HG03064 (cell line): ENCODE results near the gene TMEM255B.
"Not testable (repeated sequence)": the region's sequence is repeated elsewhere in the genome, so short reads cannot be mapped to it uniquely, and the experiment has no call there.

Experiments used
- ATAC-seq: cut with Tn5 transposase; IDR thresholded peaks from one replicate; pipeline ENCODE4 v1.9.1; 2021; ENCODE audit warnings: low read depth; ENCODE audit not compliant: unreplicated experiment

Gene TMEM255B

DNA sequence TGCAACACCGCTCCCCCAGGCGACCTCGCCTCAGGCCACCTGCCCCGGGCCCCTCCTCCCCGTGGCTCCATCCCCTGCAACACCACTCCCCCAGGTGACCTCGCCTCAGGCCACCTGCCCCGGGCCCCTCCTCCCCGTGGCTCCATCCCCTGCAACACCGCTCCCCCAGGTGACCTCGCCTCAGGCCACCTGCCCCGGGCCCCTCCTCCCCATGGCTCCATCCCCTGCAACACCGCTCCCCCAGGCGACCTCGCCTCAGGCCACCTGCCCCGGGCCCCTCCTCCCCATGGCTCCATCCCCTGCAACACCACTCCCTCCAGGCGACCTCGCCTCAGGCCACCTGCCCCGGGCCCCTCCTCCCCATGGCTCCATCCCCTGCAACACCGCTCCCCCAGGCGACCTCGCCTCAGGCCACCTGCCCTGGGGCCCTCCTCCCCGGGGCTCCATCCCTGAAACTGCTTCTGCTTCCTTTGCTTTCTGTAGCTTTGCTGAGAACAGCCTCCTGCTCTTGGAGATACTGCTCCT, 71.5 kb downstream of the TMEM255B start:
- not testable (repeated sequence) for ATAC-seq

DNA sequence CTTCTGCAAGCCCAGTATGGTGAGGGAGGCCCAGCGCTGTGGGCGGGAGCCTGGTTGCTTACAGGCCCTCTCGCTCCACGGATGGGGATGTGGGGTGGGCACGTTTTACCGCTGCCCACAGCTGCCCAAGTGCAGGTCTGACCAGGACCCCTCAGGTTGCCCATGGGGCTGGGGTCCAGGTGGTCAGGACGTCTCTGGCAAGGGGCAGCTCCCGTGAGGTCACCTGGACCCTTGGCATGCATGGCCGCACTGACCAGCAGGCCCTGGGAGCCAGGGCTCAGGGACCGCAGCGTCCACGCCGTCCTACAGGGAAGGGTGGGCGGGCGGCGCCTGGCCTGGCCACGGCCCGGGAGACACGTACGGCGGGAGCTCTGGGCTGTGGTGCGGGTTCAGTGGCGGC, 72.0 kb downstream of the TMEM255B start:
- ATAC-seq, result no peak

DNA sequence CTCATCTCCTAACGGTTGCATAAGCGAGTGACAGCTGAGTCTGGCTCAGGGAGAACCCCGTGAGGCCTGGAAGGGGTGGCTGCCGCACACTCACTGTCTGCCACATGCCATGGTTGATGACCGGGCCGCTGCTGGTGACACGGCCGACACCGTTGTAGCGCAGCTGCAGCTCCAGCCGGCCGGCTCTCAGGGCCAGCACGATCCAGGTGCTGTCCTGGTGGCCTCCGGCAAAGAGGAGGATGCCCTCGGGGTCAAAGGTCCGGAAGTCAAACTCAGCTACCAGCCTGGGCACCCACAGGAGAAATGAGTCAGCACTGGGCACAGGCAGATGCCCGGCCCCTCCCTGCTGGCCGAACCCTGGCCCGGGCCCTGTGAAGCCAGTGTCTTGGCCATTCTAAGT, 73.2 kb downstream of the TMEM255B start:
- ATAC-seq, result no peak

DNA sequence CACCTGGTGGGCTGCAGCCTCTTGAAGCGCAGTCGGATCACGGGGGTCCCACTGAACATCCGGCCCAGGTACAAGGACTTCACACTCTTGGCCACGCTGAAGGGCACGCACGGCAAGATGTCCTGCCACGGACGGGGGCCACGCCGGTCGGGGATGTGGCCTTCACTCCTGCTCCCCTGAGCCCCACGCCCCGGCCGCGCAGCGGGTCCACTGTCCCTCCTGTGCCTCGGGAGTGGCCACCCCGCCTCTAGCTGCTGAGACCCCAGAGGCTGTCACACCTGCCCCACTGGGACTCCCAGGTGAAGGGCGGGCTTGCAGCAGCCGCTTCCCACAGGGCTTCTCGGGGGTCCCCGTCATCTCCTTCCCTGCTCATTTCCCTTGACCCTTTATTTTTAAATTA, 73.6 kb downstream of the TMEM255B start:
- ATAC-seq, result no peak

DNA sequence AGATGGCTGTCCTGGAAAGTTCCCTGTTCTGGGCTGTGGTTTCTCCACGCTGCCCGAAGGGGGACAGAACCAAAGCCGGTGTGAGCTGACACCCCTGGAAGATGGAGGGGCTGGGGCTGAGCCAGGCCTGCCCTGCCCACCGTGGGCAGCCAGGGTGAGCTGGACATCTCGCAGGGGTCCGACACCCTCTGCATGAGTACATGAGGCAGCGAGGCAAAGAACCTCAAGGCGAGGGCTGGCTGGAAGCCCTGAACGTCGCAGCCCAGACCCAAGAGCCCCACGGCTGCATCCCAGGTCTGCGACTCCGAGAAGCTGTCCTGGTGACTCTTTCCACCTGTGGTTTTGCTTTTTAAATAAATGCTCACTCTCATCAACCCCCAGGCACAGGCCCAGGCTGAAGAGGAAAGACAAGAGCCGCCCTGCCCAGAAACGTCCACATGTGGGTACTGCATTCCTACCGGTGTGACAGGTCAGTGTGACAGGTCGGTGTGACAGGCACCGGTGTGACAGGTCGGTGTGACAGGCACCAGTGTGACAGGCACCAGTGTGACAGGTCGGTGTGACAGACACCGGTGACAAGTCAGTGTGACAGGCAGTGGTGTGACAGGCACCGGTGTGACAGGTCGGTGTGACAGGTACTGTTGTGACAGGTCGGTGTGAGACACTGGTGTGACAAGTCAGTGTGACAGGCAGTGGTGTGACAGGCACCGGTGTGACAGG, 74.2 kb downstream of the TMEM255B start:
- no peak for ATAC-seq

DNA sequence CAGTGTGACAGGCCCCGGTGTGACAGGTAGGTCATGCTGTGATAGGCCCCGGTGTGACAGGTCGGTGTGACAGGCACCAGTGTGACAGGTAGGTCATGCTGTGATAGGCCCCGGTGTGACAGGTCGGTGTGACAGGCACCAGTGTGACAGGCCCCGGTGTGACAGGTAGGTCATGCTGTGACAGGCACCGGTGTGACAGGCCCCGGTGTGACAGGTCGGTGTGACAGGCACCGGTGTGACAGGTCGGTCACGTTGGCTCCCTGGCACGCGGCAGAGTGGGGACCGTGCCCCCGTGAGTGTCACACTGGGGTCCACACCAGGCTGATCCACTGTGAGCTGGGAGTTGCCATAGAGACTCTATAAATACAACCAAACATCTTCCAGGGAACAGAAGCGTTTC, 75.0 kb downstream of the TMEM255B start:
- not testable (repeated sequence) for ATAC-seq

DNA sequence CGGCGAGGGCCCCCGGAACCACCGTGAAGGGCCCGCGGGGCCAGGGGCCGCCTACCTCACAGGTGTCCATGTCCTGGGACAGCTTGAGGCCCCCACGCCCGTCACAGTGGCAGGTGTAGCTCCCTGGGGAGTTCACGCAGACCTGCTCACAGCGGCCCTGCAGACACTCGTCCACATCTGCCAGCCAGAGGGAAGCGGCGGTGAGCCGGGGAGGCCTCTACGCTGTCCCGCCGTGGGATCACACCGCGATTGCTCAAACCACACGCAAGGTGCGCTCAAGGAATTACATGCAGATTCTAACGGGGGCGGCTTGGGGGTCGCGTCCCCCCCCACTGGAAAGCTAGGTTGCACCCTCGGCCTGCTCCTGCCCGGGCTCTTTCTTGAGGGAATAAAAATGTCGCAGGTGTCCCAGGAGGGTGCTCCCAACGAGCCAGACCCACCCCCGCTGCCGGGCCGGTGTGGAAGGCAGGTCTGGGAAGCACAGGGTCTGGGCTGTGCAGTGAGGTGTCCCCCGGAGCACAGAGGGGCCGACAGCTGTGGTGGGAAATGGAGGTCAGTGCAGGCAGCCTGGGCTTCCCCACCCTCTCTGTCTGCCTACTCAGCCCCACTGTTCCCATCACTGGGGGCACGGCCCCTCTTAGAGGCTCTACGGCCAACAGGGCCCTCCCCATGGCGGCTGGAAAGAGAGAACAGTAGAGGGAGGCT, 75.6 kb downstream of the TMEM255B start:
- no peak for ATAC-seq

DNA sequence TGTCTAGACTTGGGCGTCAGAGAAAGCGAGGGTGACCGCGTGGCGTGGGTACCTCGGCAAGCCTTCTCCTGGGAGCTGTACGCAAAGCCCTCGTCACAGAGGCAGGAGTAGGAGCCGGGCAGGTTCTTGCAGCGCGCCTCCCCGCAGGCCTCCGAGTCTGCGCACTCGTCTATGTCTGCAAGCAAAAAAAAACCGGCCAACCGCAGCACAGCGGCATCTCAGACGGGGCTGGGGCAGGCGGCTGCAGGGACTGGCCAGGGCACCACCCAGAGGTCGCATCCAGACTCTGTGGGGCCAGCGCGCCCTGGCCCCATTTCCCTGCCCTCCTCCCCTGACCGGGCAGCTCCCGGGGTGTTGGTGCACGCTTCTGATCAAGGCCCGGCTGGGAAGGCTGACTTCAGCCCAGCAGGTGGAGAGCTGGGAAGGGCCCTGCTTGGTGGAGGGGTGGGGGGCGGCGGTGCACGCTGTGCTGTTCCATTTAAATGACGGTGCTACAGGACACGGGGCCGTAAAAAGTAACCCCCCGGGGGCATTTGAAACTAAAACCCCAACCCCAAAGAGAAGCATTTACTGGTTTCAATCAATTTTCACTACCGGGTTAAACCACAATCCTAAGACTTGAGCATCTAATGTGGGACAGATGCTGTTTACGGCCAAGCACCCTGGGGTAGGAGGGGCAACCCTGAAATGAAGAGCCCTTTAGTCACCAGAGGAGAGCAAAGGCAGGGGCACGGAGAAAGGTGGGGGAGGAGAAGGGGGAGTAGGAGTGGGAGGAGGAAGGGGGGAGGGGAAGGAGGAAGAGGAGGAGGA, 76.6 kb downstream of the TMEM255B start:
- ATAC-seq, result no peak

DNA sequence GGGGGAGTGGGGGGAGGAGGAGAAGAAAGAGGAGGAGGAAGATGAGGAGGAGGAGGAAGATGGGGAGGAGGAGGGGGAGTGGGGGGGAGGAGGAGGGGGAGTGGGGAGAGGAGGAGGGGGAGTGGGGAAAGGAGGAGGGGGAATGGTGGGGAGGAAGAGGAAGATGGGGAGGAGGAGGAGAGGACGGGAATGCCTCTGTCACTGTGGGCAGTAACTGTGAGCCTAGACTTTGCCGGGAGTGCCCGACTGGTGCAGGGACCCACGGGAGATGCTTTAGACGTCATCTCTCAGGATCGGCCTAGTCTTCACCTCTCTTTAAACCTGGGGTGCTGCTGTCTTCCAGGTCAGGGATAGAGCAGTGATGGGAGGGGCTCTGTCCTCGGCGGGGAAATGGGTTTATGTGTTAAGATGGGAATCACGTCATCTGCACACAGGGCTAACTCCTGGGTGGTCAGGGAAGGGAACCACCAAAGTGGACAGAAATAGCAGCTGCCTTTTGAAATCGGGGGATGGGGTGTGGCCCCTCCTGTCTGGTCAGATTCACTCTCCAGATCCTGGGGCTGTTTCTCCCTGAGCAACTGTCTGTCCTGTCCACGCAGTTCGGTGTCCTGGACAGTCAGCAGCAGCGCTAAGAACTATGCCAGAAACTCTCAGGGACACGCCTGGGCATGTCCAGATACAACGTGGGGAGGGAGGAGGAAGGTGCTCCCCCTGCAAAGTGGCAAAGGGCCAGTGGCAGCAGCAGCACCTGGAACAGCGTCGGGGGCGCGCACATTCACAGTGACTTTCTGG, 77.9 kb downstream of the TMEM255B start:
- no peak for ATAC-seq

DNA sequence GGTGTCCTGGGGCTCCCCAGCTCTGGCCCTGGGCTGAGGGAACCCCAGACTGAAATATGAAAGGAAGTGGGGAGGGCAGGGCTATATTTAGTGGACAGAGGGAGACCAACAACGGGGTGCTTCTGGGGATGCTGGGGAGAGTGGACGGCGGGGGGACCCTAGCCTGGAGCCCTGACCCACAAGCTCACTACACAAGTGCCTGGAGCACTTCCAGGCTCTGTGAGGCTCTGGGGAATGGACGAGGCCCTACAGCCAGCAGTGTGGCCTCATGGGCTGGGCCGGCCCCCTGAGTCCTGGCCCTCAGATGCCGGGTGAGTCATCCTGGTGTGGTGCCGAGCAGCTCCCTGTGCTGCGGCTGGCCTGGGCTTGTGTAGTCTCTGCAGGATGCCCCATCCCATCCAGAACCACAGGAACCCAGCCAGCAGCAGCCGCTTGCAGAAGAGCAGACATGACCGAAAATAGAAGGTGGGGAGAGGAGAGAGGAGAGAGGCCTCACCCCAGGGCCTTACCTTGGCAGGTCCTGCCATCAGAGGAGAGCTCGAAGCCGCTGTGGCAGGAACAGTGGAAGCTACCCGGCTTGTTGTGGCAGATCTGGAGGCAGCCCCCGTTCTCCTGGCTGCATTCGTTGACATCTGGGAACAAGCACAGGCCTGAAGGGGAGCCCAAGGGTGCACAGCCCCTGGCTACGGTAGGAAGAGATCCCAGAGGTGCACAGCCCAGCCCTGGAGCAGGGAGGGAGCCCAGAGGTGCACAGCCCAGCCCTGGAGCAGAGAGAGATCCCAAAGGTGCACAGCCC, 78.7 kb downstream of the TMEM255B start:
- ATAC-seq, result no peak

DNA sequence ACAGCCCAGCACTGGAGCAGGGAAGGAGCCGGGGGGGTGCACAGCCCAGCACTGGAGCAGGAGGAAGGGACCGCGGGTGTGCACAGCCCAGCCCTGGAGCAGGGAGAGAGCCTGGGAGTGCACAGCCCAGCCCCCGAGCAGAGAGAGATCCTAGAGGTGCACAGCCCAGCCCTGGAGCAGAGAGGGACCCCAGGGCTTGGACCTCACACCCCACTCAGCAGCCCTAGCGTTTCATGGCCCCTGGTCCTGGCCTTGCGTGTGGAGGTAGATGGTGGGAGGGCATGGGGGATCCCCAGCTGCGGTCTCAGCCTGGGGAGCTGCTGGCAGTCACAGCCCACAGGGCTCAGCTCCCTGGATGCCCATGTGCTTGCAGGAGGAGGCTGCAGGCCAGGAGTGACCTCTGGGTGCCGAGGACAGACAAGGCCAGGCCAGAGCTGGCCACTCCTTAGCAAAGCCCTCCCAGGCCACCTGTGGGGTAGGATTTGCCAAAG, 79.7 kb downstream of the TMEM255B start:
- no peak for ATAC-seq

DNA sequence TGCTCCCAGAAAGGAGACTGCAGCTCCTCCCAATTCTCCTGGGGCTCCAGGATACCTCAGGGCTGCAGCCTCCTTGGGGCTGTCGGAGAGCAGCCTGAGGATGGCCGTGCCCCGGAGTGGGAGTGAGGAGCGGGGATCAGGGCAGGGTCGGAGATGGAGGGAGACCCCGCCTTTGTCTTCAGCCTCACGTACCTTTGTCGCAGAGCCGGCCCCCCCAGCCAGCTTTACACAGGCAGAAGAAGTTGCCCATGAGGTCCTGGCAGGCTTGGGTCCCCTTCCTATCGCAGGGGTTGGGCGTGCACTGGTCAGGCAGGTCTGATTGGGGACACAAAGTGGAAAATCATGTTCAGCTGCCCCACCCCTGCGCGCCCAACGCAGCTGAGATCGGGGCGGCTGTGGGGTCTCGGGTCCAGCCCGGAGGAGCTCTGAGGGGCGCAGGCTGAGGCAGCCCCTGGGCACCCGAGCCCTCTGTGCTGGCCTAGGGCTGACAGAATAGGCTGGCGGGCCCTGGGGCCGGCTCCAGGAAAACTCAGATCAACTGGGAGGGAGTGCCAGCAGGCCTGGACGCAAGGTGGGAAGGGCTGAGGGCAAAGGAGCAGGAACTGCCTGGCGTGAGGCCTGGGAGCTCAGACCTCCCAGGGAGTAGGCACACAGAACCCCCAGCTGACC, 80.6 kb downstream of the TMEM255B start:
- ATAC-seq, result no peak

DNA sequence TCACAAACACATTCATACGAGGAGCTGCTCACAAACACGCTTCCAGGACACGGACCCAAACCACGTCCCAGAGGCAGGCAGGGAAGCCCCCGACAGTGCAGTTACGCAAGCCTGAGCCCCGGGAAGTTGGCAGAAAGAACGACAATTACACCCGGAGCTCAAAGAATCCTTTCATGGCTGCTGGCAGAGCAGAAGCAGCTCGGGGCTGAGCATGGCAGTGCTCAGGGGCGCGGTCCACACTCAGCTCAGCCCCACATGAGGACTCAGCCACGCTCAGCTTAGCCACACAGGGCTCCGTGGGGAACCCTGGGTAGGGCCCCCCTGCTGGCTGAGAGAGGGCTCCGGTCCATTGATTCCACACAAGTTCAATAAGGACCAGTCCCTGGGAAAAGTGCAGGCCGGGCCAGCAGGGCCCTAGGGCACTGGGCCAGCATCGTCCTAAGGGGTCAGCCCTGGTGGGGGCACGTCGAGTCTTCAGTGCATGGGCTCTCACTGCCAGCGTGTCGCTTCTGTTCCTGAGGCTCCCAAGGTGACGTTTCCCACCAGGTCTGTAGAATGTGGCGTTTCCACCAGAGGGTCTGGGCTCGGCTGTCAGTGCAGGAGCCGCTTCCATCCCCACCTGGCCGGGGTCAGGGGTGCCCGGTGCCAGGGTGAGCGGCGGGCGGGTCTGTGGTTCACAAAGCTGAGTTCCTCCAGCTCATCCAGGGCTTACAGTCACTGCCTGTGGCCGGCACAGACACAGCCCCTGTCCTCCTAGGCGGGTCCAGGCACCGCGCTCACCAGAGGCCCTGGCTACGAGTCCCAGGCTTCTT, 81.7 kb downstream of the TMEM255B start:
- no peak for ATAC-seq

DNA sequence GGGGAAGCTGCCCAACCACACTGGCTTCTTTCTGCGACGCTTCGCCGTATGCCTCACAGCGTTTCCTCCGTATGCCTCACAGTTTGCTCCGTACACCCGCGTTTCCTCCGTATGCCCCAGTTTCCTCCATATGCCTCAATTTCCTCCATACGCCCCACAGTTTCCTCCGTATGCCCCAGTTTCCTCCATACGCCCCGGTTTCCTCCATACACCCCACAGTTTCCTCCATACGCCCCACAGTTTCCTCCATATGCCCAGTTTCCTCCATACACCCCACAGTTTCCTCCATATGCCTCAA, 82.3 kb downstream of the TMEM255B start:
- ATAC-seq, result no peak

DNA sequence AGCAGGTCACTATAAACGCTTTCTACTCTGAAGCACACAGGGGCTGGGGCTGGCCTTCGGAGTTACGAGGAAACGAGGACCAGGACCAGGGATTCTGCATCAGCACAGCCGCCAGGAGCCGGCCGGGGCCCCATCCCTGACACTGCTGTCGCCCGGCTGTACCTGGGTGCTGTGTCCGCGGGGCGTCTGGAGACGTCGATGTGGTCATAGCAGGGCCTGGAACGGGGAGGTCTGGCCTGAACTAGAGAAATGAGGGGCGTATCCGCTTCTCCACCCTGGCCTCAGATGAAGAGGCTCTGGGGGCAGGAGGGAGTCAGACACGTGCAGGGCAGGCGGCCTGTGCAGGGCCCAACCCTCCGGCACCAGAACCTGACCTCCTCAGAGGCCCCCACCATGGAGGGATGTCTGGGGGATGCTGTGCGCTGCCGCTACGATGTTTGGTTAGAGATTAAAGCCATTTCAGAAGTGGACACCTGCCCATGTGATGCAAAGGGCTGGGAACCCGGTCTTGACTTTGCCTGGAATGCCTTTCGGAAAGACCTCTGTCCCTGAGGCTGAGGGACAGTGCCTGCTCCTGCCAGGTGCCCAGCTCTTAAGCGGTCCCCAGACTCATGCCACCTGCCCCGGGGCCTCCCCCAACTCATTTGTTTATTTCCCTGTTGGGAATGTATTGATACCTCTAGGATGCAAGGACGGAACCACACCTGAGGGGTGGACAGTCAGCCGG, 83.5 kb downstream of the TMEM255B start:
- ATAC-seq, result no peak

DNA sequence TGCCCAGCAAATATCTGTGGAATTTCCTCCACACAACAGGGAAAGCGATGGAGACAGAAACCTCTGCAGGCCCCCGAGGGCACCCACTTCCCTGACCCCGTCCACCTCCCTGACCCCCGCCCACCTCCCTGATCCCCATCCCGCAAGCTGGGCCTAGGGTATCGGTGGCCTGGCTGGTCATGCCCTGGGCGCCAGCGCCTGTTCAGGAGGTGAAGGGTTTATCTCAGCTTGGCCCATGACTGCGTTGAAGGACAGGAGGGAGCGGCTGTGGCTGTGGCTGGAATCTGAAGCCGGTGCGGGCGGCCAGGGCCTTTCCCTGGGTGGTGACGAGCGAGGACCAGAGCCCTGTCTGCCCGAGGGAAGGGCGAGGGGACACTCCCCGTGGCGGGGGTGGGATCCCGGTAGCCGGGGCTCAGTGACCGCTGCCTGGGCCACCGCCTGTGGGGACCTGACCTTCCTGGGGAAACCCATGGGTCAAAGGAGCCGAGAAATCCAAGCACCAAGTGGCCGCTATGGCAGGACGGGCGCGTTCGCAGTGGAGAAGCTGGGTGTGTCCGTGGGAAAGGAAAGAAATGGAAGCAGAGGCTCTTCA, 84.1 kb downstream of the TMEM255B start:
- ATAC-seq, result no peak

DNA sequence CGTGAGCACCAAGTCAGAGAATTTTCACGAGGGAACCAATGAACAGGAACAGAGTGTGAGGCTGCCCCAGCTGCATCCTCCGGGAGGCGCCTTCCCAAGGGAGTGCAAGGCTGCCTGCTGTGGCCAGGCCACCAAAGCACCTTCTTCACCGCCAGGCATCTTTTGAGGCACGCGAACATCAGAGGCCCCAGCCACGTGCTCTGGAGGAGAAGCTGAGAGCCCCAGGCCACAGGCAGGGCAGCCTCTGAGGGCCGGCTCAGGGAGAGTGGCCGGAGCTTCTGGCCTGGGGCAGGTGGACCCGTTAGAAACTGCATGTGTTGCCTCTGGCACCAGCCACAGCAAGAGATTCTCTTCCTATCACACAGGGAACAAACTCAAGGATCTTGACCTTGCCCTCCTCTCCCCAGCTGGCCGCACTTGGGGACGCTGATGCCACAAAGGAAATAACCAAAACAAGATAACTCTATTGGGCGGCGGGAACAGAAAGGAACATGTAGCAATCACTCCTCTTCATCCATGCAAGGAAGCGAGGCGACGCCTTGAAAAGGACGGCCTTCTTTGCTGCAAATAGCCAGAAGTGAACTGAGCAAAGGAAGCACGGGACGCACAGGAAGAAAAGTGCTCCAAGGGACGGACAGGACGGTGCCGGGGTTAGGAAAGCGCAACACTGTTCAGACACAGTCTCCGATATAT, 85.0 kb downstream of the TMEM255B start:
- no peak for ATAC-seq
